ENCODE data around the gene PCDHGA1. TPM values are rescaled to one million over a fixed set of nuclear protein-coding genes. Genes with fewer than 3 reads are reported as not detected.
A peak's percentile ranks its signal among the peaks of the same experiment; 100 is the strongest.
"Not testable (repeated sequence)": the region's sequence is repeated elsewhere in the genome, so short reads cannot be mapped to it uniquely, and the experiment has no call there.

Gene PCDHGA1
- under 1 TPM in 1 of 2 experiments, not detected in 1; 0.07 TPM for total RNA-seq

GRCh38 chr5:141330299-141331080 lies at the start of gene PCDHGA1:
Gene PCDHGA1 (plus strand): TSS chr5:141330514.
- peaks cover 27% of the 10 kb centered on the region for H3K9me3 Mint-ChIP-seq
- peaks cover 4% of the 10 kb centered on the region for H3K4me1 Mint-ChIP-seq (ENCODE audit: low read depth)
- no peak within 1 kb of the TSS for H3K4me3 Mint-ChIP-seq
- peaks cover 40% of the 10 kb centered on the region for H3K27me3 Mint-ChIP-seq
- CTCF ChIA-PET = interaction anchor here (0.8 to 3.5 kb wide), 11 partner anchors 11 to 227 kb away, joined by 3 to 36 read pairs (median 5); partner anchors contain the start of genes PCDHGA11, PCDHGA12, PCDHGA4 and PCDHGA5
- POLR2A ChIA-PET = interaction anchor here (0.6 to 1.6 kb wide), 2 partner anchors 10 to 142 kb away, joined by 3 to 8 read pairs; partner anchors contain the start of gene TAF7
- peaks cover 16% of the 10 kb centered on the region for H3K36me3 Mint-ChIP-seq (ENCODE audit: low read depth)
- DNase-seq (peak; percentile 56), ATAC-seq (peak; percentile 50)
- TF ChIP-seq, protein P1, sequence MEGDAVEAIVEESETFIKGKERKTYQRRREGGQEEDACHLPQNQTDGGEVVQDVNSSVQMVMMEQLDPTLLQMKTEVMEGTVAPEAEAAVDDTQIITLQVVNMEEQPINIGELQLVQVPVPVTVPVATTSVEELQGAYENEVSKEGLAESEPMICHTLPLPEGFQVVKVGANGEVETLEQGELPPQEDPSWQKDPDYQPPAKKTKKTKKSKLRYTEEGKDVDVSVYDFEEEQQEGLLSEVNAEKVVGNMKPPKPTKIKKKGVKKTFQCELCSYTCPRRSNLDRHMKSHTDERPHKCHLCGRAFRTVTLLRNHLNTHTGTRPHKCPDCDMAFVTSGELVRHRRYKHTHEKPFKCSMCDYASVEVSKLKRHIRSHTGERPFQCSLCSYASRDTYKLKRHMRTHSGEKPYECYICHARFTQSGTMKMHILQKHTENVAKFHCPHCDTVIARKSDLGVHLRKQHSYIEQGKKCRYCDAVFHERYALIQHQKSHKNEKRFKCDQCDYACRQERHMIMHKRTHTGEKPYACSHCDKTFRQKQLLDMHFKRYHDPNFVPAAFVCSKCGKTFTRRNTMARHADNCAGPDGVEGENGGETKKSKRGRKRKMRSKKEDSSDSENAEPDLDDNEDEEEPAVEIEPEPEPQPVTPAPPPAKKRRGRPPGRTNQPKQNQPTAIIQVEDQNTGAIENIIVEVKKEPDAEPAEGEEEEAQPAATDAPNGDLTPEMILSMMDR (IDR thresholded peaks at IDR 0.05) = no peak
- no peak within 1 kb of the TSS for H3K27ac Mint-ChIP-seq
- intact Hi-C loops (cut with micrococcal nuclease) = no loop called here

DNA sequence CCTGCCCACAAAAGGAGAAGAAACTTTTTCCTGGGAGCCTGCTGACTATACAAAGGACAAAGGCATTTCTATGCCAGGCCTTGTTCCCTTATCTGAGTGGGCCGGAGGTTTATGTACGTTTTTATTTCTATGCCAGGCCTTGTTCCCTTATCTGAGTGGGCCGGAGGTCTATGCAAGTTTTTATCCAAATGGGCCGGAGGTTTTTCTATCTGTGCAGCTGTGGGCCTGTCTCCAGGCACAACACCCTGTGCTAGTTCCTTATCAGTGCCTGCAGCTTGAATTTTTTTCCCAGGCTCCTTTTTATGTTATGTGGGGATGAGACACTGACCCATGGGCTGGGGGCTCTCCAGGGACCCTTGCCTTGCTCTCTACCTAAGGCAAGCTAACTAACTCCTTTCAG lies 31.9 kb upstream of the PCDHGA1 start:
- H3K9me3 Mint-ChIP-seq = peaks cover 53% of the 10 kb centered on the region
- TF ChIP-seq, protein P1 (IDR thresholded peaks at IDR 0.05) = no peak
- H3K36me3 Mint-ChIP-seq (ENCODE audit: low read depth) = peaks cover 38% of the 10 kb centered on the region
- ATAC-seq (no peak), DNase-seq (no peak)
- H3K4me1 Mint-ChIP-seq (ENCODE audit: low read depth) = no peaks in the 10 kb centered on the region
- intact Hi-C loops (cut with micrococcal nuclease) = no loop called here
- H3K4me3 Mint-ChIP-seq = no peak overlapping the region
- ChIA-PET POLR2A (no interaction called here), CTCF (no interaction called here)
- no peaks in the 10 kb centered on the region for H3K27me3 Mint-ChIP-seq
- no peak overlapping the region for H3K27ac Mint-ChIP-seq

GRCh38 chr5:141303756-141304155 lies 26.6 kb upstream of the PCDHGA1 start, which contains the start of gene SLC25A2:
Gene SLC25A2 (minus strand): TSS chr5:141304049. CDS start chr5:141303865, 184 bp downstream.
- Mint-ChIP-seq H3K9me3 (peaks cover 58% of the 10 kb centered on the region), H3K4me1 (ENCODE audit: low read depth) (no peaks in the 10 kb centered on the region), H3K27ac (no peak within 1 kb of the TSS), H3K36me3 (ENCODE audit: low read depth) (peaks cover 32% of the 10 kb centered on the region), H3K4me3 (no peak within 1 kb of the TSS), H3K27me3 (no peaks in the 10 kb centered on the region)
- intact Hi-C loops (cut with micrococcal nuclease) = no loop called here
- TF ChIP-seq, protein P1 (IDR thresholded peaks at IDR 0.05) = no peak
- POLR2A ChIA-PET = no interaction called here
- DNase-seq = no peak
- CTCF ChIA-PET = interaction anchor here (1.1 to 1.5 kb wide), 2 partner anchors 8 to 17 kb away, joined by 3 read pairs; partner anchors contain the start of gene TAF7
- ATAC-seq = no peak

DNA sequence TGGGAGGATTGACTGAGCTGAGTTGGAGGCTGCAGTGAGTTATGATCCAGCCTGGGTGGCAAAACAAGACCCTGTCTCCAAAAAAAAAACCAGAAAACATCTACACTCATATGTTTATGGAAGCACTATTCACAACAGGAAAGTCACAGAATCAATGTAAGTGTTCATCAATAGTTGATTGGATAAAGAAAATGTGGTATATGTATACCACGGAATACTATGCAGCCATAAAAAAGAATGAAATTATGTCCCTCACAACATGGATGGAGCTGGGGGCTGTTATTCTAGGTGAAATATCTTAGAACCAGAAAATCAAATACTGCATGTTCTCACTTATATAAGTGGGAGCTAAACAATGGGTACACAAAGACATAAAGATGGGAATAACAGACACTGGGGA lies 23.7 kb upstream of the PCDHGA1 start:
- ChIA-PET POLR2A (interaction anchor here (1.8 kb wide), 1 partner anchor 14 kb away, joined by 4 read pairs; the partner anchor contains the start of gene TAF7), CTCF (interaction anchor here (2.2 kb wide), 1 partner anchor 13 kb away, joined by 8 read pairs; the partner anchor contains the start of gene TAF7)
- no peak for ATAC-seq
- Mint-ChIP-seq H3K4me3 (no peak overlapping the region), H3K9me3 (peaks cover 64% of the 10 kb centered on the region), H3K36me3 (ENCODE audit: low read depth) (peaks cover 33% of the 10 kb centered on the region), H3K27me3 (no peaks in the 10 kb centered on the region), H3K4me1 (ENCODE audit: low read depth) (no peaks in the 10 kb centered on the region), H3K27ac (no peak overlapping the region)
- TF ChIP-seq, protein P1 (IDR thresholded peaks at IDR 0.05) = no peak
- DNase-seq = no peak
- intact Hi-C loops (cut with micrococcal nuclease) = no loop called here

GRCh38 chr5:141313711-141314110 lies 16.6 kb upstream of the PCDHGA1 start:
- H3K27ac Mint-ChIP-seq = no peak overlapping the region
- CTCF ChIA-PET = no interaction called here
- H3K27me3 Mint-ChIP-seq = no peaks in the 10 kb centered on the region
- peaks cover 60% of the 10 kb centered on the region for H3K9me3 Mint-ChIP-seq
- ATAC-seq (no peak), DNase-seq (no peak)
- peaks cover 71% of the 10 kb centered on the region for H3K36me3 Mint-ChIP-seq (ENCODE audit: low read depth)
- no peak overlapping the region for H3K4me3 Mint-ChIP-seq
- TF ChIP-seq, protein P1 (IDR thresholded peaks at IDR 0.05) = no peak
- POLR2A ChIA-PET = no interaction called here
- intact Hi-C loops (cut with micrococcal nuclease) = no loop called here
- peaks cover 10% of the 10 kb centered on the region for H3K4me1 Mint-ChIP-seq (ENCODE audit: low read depth)

GRCh38 chr5:141316963-141317362 lies 13.4 kb upstream of the PCDHGA1 start:
- CTCF ChIA-PET = interaction anchor here (0.6 to 1.4 kb wide), 3 partner anchors 53 to 508 kb away, joined by 3 read pairs; partner anchors contain the start of genes PCDHGB3 and PCDHGB5
- intact Hi-C loops (cut with micrococcal nuclease) = not testable (repeated sequence)
- peaks cover 60% of the 10 kb centered on the region for H3K9me3 Mint-ChIP-seq

More at GRCh38 chr5:141316963-141317362, 13.4 kb upstream of the PCDHGA1 start:
- DNase-seq, H3K4me3 Mint-ChIP-seq, POLR2A ChIA-PET, ATAC-seq, H3K27ac Mint-ChIP-seq, H3K27me3 Mint-ChIP-seq: not testable (repeated sequence)
- Mint-ChIP-seq H3K4me1 (ENCODE audit: low read depth) (peaks cover 27% of the 10 kb centered on the region), H3K36me3 (ENCODE audit: low read depth) (peaks cover 83% of the 10 kb centered on the region)

Measured in activated CD8-positive, alpha-beta T cell treated with anti-CD3 and anti-CD28 coated beads for 36 hours (primary cell).